NCI-H748 (cell line): ENCODE data around the gene MYH9.
A peak's percentile ranks its signal among the peaks of the same experiment; 100 is the strongest.

Experiments
- DNase-seq: peaks from one replicate; lab custom pipeline; 2025; ENCODE audit not compliant: unreplicated experiment; lab: John Stamatoyannopoulos, UW

Gene MYH9

DNA sequence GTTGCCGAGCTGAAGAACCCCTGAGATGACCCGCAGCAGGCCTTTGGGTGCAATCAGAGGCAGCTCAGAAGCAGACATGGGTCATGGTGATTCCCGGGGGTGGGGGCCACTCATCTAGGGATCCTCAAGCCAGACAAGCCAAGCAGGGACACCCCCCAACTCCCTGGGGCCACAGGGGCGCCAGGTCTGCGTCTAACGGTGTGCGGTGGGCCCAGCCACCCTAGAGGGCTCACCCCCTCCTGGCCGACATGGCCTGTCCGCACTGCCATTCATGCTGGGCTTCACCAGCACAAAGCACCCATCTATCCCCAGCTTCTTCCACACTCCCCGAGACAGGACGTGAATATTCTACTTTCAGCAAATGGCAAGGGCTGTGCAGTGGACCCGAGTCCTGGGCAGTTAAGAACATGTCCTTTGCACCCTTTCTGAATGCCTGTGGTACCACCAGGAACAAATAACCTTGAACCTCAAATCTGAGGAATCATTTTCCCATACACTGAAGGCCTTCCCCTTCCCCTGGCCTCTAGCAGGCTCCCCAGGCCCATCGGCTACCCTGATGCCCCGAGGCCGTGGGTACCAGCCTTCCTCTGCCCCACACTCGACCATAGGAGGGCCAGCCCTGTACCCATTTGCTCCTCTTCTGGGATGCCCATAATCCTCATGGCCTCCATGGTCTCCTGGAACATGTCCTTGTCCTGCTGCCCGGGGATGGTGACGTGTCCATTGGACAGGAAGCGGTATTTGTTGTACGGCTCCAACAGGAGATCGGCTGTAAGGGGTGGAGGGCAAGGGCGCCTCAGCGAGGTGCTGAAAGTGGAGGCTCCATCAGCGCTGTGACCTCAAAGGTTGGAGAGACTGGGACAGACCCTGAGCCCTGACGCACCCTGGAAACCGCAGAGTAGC, 67.9 kb downstream of the MYH9 start:
- DNase-seq = no peak

DNA sequence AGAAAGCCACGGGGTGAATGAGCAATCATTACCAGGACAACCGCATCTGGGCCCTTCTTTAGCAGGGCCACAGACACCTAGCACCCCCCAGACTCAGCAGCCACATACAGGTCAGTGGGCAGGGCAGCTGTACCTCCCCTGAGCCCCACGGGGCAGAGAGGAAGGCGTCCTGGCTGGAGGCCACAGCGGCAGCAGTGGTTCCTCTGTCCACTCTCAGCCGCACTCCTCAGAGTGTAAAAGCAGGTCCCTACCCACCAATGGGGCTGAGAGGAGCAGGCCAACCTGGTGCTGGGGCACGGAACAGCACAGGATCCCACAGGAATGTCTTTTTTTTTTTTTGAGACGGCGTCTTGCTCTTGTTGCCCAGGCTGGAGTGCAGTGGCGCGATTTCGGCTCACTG, 69.3 kb downstream of the MYH9 start:
- no peak for DNase-seq

DNA sequence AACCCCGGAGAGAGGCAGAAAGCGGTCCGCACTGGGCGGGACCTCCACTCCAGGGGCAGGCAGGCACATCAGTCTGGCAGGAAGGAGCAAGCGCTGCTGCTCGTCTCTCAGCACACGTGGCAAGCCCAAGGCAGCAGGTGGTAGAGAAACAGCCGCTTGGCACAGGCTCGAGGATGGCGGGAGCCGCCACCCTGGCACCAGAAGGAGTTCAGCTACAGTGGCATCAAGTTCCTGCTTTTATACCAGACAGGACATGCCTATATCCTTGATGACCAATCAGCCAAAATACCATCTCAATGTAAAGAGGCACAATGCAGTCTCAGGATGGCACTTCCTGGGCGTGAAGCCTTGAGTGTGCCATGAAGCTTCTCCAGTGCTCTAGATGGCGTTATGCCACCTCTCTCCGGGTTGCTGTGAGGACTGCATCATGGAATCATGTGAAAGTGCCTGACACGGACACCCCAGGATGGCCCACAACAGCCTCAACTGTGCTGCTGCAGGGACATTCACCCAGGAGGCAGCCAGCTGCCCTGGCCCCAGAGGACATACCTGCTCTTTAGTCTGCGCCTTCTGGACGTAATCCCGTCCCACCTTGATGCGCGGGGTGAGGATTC, 70.0 kb downstream of the MYH9 start:
- no peak for DNase-seq

DNA sequence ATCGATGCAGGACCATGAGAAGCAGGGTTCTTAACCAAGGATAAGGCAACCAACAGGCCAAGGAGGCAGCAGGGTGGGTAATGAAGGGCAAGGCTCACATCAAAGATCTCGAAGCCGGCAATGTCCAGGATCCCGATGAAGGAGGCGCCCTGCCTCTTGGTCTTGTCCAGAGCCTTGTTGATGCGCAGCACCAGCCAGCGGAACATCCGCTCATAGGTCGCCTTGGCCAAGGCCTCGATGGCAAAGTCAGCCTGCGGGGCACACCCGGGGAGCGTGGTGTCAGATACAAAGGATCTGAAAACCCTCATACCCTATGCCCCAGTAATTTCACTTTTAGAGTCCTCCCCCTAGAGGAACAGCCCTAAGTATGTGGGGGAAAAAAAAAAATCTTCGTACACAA, 71.3 kb downstream of the MYH9 start:
- no peak for DNase-seq

DNA sequence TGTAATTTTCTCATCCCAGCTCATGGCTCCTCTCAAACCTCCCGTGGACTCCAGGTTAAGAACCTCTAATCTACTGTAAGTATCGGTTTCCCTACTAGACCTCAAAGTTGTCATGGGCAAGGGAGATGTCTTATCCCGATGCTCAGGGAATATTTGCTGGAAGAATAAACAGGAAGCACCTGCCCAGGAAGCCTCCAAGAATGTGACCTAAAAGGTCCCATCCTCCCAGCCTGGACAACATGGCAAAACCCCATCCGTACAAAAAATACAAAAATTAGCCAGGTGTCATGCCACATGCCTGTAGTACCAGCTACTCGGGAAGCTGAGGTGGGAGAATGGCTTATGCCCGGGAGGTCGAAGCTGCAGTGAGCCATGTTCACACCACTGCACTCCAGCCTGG, 72.4 kb downstream of the MYH9 start:
- DNase-seq = no peak

DNA sequence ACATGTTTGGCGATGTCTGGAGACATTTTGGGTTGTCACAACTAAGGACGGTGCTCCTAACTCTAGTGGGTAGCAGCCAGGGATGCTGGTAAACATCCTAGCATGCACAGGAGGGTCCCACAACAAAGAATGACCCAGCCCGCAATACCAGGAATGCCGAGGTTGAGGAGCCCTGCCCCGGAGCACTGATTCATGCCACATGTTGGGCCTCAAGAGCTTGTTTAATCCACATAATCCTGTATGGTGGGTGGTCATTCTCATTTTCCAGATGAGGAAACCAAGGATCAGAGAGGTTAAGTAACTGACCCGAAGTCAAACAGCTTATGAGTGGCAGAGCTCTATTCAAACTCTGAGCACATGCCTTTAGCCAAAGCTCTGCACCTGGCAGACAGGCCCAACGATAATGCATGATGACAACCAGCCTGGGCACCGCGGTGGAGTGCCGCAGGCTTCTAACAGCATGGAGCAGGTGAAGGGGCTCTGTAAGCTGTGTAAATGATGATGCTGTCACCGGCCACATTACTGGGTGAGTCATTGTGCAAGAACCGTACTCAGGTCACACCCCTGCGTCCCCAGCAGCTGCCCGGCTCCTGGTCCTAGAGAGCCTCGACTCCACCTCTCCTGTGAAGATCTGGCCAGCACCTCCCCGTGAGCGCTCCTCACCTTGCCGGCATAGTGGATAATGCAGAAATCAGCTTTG, 76.2 kb downstream of the MYH9 start:
- no peak for DNase-seq

DNA sequence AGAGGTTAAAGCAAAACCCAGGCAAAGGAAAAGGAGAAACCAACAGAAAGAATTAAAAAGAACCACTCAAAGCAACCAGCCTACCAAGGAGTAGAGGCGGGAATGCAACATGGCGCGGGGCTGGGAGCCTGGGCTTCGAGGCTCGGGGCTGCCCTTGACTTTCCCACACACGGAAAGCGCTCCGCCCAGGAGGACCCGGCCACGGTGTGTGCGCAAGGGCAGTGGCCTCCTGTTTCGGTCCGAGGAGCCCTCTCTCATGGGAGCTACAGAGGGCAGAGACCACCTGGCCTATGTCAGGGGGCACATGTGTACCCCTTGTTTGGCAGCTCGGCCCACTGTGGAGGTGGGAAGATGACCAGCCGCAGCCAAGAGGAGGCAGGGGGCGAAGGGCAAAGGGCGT, 78.9 kb downstream of the MYH9 start:
- no peak for DNase-seq

DNA sequence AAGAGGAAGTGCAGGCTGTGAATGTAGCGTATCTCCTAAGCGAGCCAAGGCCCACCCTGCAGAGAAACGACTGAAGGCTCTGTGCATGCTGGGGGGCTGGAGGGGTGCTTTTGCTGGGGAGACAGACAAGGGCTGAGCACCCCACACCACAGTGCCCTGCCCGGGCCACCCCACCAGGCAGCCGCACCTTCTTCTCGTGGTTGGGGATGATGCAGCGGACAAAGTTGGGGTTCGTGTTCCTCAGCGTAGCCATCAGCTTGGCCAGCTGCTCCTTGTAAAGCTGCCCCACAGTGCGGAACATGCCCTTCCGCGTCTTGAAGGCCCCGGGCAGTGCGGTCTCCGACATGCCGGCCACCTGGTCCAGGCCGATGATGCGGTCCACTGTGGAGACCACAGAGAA, 81.5 kb downstream of the MYH9 start:
- DNase-seq = no peak

DNA sequence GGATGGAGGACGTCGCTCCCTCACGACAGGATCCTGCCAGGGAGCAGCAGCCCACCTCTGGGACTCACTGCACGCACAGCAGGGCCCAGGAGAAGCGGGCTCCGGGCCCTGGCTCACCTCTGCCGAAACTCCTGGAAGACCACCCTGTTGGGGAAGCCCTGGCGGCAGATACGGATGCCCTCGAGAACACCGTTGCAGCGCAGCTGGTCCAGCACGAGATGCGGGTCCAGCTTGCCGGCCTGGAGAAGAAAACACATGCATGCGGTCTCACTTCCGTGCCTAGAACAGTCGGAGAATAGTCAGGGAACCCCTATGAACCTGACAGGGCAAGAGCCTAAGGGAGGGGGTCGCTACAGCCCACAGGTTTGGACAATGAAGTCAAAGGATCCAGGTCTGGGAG, 82.0 kb downstream of the MYH9 start:
- DNase-seq = no peak

DNA sequence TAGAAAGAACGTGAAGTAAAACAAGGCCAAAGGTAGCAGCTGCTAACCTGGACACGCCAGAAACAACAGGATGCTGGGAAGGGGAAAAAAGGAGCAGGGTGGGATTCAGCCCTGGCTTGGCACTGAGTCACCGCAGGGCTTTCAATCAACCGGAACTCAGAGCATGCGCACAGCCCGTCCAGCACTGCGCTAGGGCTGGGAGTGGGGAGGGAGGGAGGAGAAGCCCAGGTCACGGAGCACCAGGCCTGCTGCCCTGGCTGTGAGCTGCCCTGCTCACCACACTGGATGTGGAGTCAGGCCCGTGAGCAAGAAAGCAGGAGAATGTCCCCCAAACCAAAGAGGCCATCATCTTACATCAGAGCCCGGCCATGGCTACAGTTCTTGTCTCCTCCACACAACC, 83.3 kb downstream of the MYH9 start:
- DNase-seq = no peak

DNA sequence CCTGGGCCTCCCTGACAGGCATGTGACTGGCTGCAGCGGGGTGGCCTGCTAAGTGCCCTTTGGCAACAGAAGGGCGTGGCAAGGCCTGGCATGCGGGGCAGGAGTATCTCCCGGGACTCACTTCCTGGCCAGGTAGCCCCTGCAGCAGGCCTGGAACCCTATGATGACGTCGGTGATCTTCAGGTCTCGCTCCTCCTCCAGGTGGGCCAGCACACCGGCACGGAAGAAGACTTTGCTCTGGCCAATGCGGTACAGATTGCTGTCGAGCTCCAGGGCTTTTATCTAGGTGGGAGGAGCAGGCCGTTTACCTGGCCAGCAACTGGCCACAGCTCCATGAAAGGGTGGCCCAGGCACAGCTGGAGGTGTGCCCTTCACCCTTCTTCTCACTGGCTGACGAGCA, 83.9 kb downstream of the MYH9 start:
- no peak for DNase-seq

DNA sequence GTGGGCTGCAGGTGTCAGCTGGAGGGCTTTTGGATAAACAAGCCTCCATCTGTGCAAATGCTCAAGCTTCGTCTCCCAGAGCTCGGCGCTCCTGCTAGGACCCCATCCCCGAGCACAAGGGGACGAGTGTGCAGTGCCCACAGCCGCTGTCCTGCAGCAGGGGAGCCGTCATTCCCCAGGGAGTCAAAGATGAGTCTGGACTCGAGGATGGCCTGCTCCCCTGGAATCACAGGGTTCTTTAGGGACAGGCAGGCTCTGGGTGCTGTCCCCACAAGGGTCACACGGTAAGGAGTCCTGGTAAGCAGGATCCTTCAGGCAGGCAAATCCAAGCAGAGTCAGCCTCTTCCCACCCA, 84.7 kb downstream of the MYH9 start:
- DNase-seq = no peak

DNA sequence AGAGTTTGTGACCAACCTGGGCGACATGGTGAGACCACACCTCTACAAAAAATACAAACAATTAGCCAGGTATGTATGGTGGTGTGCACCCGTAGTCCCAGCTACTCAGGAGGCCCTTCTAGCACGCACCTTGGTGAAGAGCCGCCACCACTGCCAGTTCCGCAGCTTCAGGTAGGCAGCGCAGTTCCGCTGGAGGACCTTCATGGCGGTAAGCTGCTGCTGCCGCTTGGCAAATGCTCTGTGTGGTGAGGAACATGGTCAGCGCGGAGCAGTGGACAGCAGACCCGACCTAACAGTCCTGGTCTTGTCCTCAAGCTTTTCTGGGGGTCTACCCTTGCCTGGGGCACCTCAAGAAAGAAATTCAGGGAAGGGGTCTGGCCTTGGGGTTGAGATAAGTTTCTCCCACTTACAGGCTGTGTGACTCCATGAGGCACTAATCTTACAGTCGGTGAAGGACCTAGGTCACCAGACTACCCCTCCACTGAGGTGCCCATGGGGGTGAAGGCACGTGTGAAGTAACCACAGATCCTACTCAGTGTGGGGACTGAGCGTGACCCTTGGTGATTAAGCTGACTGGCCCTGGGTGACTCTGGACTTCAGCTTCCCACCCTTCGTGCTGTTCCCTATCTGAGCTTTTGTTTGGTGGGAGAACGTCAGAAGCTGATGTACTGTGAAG, 85.2 kb downstream of the MYH9 start:
- no peak for DNase-seq

DNA sequence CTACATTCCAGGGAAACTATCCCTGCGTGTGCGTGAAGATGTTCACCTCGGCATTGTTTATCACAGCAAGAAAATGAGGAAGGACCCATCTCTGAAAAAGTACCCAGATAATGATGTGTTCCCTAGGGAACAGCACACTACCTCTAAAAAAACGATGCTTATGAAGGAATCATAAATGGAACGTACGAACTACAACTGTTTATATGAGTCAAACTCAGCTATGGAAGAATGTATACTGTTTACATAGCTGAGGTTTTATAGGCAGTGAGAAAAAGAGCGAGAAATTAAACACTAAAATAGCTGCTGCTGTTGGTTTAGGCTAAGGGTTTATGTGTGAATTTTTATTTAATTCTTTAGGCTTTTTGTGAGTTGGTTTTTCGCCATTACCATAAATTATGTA, 85.9 kb downstream of the MYH9 start:
- DNase-seq = no peak

DNA sequence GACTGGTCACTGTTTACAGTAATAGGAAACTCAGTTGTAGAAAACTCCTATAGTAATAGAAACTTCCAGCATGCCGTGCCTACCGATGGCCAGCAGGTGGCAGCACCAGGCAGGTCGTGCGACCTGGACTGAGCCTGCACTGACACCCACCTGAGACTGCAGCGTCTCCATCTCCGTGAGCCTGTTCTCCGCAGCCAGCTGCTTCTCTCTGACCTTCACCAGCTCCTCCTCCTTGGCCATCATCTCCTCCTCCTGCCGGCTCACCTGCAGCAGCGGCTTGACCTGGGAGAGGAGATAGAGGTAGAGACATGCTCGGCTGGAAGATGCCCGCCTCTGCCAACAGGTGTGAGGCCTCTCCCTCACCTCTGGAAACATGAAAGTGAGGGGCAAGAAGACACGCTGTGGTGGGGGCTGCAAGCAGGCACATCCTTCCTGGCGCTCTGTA, 86.4 kb downstream of the MYH9 start:
- peak; percentile 50 for DNase-seq

DNA sequence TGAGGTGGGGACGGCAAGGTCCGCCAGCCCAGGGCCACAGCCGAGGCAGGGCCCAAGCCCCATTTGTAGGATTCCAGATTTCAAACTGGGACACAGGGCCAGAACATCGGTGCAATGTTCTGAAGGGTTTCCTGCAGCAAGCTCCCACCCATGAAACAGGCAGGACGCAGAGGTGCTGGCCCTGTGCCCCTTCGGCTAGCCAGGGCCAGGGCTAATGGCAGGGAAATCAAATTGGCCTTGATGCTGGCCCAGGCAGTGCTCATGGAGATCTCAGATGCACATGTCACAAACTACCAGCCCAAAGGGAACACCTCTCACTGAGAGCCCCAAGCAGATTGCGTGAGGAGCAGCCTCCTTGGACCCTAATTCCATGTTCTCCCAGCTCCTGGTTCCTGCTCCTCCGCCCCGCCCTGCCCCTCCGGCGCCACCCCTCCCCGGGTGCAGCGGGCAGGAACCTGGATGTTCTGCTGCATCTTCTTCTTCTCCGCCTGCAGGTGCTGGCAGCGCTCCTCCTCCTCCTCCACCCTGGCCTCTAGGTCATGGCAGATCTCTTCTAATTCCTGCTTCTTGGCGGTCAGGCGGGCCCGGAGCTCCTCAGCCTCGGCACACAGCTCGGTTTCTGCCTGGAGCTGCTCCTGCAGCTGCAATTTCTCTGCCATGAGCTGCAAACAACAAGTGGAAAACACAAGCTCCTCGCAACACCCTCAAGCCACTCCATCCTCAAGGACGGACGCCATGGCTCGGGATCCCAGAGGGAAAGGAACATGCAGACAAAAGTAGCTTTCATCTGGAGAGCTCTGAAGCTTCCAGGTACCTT, 87.2 kb downstream of the MYH9 start:
- DNase-seq = no peak

DNA sequence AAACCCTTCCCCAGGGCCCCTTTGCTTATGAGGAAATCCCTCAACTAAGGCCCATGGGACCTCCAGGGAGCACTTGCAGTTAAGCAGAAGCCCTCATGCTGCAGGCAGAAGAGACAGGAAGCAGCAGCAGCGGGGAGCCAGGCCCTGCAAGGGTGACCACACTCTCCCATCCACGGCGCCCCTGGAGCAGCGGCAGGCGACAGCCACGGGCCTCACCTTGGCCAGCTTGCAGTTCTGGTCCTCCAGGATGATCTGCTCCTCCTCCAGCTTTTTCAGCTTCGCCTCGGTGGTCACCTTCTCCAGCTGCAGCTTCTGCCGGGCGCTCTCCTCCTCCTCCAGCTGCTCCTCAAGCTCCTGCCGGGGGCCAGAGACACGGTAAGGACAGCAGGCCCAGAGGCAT, 87.9 kb downstream of the MYH9 start:
- DNase-seq = no peak

DNA sequence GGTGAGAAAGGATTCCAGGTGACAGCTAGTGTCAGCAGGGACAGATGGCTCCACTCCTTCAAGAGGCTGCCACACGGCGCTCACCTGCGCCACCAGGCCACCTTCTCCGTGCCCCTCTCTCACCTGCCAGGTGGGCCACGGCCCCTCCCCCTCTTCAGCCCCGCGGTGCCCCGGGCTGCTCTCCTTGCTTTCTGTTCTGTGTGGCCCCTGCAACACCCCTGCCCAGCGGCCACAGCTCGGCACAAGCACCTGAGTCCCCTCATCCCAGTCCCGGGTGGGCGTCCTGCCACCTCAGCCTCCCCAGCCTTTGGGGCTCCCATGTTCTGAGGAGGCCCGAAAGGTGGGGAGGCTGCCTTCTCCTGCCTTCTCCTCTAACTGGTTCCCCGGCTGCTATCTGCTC, 88.5 kb downstream of the MYH9 start:
- no peak for DNase-seq

DNA sequence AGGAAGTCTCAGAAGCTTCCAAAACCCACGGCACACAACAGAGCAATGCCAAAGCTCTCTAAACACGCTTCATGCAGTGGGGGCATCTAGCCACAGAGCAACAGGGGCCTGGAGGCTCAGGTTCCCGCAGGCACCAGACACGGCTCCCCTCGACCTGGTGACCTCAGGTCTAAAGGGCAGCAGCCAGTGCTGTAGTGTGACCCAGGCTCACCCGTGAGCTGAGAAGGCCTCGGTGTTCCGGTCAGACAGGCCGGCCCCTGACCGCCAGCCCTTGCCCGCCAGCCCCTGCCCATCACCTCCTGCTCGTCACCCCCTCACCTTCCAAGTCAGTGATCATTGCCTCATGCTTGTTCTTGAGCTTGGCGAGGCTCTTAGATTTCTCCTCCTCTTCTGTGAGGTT, 89.2 kb downstream of the MYH9 start:
- DNase-seq = no peak

DNA sequence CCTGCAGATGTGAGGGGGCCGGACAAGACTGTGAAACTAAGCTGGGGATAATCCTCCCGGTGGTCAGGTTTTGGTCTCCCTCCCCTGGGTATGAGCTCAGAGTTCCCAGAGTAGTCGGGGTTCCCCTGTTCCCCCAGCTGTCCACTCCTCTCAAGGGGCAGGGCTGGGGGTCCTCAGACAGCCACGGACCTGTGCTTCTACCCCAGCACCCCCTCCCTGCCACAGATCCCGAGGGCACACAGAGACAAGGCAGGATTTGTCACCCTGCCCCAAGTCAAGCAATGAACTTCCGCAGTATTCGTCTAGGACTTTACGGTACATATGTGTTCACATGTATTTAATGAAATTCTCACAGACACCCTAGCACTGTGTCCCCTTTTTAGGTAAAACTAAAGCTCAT, 89.6 kb downstream of the MYH9 start:
- DNase-seq = no peak

DNA sequence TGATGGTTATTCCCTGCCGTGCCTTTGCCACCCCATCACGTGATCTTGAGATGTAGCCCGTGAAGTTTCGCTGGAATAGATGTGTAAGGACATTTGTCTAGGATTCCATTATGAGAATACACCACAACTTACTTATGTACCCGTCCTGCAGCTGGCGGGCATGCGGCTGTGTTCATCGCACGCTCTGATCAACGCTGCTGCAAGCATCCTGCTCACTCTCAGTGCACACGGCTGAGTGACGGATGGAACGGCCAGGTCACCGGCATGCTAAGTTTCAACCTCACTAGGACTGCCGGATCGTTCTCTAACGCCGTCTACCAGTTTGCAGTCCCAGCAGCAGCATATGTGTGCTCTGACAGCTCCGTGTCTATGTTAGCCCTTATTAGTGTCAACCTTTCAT, 90.2 kb downstream of the MYH9 start:
- DNase-seq = no peak
